Measurements from ENCODE around the gene CDKAL1.

GRCh38 chr6:21187485-21187884 is 653.2 kb downstream of the CDKAL1 start:
- no peak for TF ChIP-seq CTCF (IDR thresholded peaks at IDR 0.05; ENCODE audit: low read length)
- TF ChIP-seq EZH2 (optimal IDR thresholded peaks at IDR 0.05; ENCODE audit: low read depth, low read length), result no peak
